ENCODE results near the gene CCL8. TPM values are rescaled to one million over a fixed set of nuclear protein-coding genes. Genes with fewer than 3 reads are reported as not detected.
"Not testable (repeated sequence)": the region's sequence is repeated elsewhere in the genome, so short reads cannot be mapped to it uniquely, and the experiment has no call there.

CCL8 gene
- total and polyA plus RNA-seq, 2 donors (not counting 1 experiment from before 2014, with no cell fraction given) = 0.27 to 0.50 TPM

- no peaks in the 10 kb centered on the region for H3K9me3 ChIP-seq (ENCODE audit: control insufficient read depth, insufficient read depth, low read depth, low read length)
- DNase-seq (ENCODE audit: low read depth in 2 of 2) = no peak
- H3K4me3 ChIP-seq (replicated peaks in 1 of 4; ENCODE audit: control extremely low read depth in 1 of 4, insufficient read depth in 1 of 4, low read depth in 3 of 4, low read length in 4 of 4) = no peak overlapping the region
- no peak overlapping the region for H3K27ac ChIP-seq (ENCODE audit: insufficient read depth, low read length)
- TF ChIP-seq CTCF (conservative IDR thresholded peaks at IDR 0.05 in 1 of 2, IDR thresholded peaks at IDR 0.05 in 1 of 2; ENCODE audit: low read depth in 1 of 2, low read length in 2 of 2) = no peak
- no peak for TF ChIP-seq EZH2 (IDR thresholded peaks at IDR 0.05; ENCODE audit: low read length, missing control alignments)
- H3K27me3 ChIP-seq (ENCODE audit: control insufficient read depth, insufficient read depth, low read length) = no peaks in the 10 kb centered on the region
- no peaks in the 10 kb centered on the region for H3K36me3 ChIP-seq (ENCODE audit: control insufficient read depth, insufficient read depth, low read length)
- H3K9ac ChIP-seq (ENCODE audit: insufficient read depth, low read length) = no peak overlapping the region
- no peak overlapping the region for H3K4me2 ChIP-seq (ENCODE audit: extremely low read depth, insufficient read depth, low read length)
- no peak overlapping the region for H2AFZ ChIP-seq (ENCODE audit: low read length)
- no peaks in the 10 kb centered on the region for H4K20me1 ChIP-seq (ENCODE audit: control insufficient read depth, extremely low read depth, insufficient read depth, low read length)
- H3K4me1 ChIP-seq (ENCODE audit: control insufficient read depth, extremely low read depth, insufficient read depth, low read length) = no peaks in the 10 kb centered on the region
- no peaks in the 10 kb centered on the region for H3K79me2 ChIP-seq (ENCODE audit: control insufficient read depth, insufficient read depth, low read length)
Observed at GRCh38 chr17:34318474-34318873, 761 bp upstream of the CCL8 start.

GRCh38 chr17:34321964-34322363 is 2.7 kb downstream of the CCL8 start:
- Histone ChIP-seq H3K4me1 (ENCODE audit: control insufficient read depth, extremely low read depth, insufficient read depth, low read length) (no peaks in the 10 kb centered on the region), H3K9ac (ENCODE audit: insufficient read depth, low read length) (no peak overlapping the region), H4K20me1 (ENCODE audit: control insufficient read depth, extremely low read depth, insufficient read depth, low read length) (no peaks in the 10 kb centered on the region), H3K27me3 (ENCODE audit: control insufficient read depth, insufficient read depth, low read length) (no peaks in the 10 kb centered on the region), H3K4me2 (ENCODE audit: extremely low read depth, insufficient read depth, low read length) (no peak overlapping the region), H3K4me3 (replicated peaks in 1 of 4; ENCODE audit: control extremely low read depth in 1 of 4, insufficient read depth in 1 of 4, low read depth in 3 of 4, low read length in 4 of 4) (no peak overlapping the region), H3K79me2 (ENCODE audit: control insufficient read depth, insufficient read depth, low read length) (no peaks in the 10 kb centered on the region), H3K27ac (ENCODE audit: insufficient read depth, low read length) (no peak overlapping the region), H3K36me3 (ENCODE audit: control insufficient read depth, insufficient read depth, low read length) (no peaks in the 10 kb centered on the region), H2AFZ (ENCODE audit: low read length) (no peak overlapping the region), H3K9me3 (ENCODE audit: control insufficient read depth, insufficient read depth, low read depth, low read length) (no peaks in the 10 kb centered on the region)
- TF ChIP-seq CTCF (conservative IDR thresholded peaks at IDR 0.05 in 1 of 2, IDR thresholded peaks at IDR 0.05 in 1 of 2; ENCODE audit: low read depth in 1 of 2, low read length in 2 of 2) = no peak
- TF ChIP-seq EZH2 (IDR thresholded peaks at IDR 0.05; ENCODE audit: low read length, missing control alignments) = no peak
- no peak for DNase-seq (ENCODE audit: low read depth in 2 of 2)

- H3K9ac ChIP-seq (ENCODE audit: insufficient read depth, low read length); H3K79me2 ChIP-seq (ENCODE audit: control insufficient read depth, insufficient read depth, low read length); H3K27me3 ChIP-seq (ENCODE audit: control insufficient read depth, insufficient read depth, low read length); H3K4me1 ChIP-seq (ENCODE audit: control insufficient read depth, extremely low read depth, insufficient read depth, low read length); H4K20me1 ChIP-seq (ENCODE audit: control insufficient read depth, extremely low read depth, insufficient read depth, low read length); H3K9me3 ChIP-seq (ENCODE audit: control insufficient read depth, insufficient read depth, low read depth, low read length); H2AFZ ChIP-seq (ENCODE audit: low read length); H3K4me3 ChIP-seq (replicated peaks in 1 of 4; ENCODE audit: control extremely low read depth in 1 of 4, insufficient read depth in 1 of 4, low read depth in 3 of 4, low read length in 4 of 4); H3K4me2 ChIP-seq (ENCODE audit: extremely low read depth, insufficient read depth, low read length); H3K36me3 ChIP-seq (ENCODE audit: control insufficient read depth, insufficient read depth, low read length); H3K27ac ChIP-seq (ENCODE audit: insufficient read depth, low read length): not testable (repeated sequence)
- peak in 1 of 2 donors; percentile 77 for DNase-seq (ENCODE audit: low read depth in 2 of 2)
Observed at GRCh38 chr17:34327580-34327979, 8.3 kb downstream of the CCL8 start.
